ENCODE results near the gene ZNHIT6. TPM values are rescaled to one million over a fixed set of nuclear protein-coding genes. Genes with fewer than 3 reads are reported as not detected.

The ZNHIT6 gene
- 56.2 TPM for total RNA-seq (2021; ENCODE audit: unreplicated experiment)
- 38.7 TPM for polyA plus RNA-seq (2012; ENCODE audit: insufficient read length)
- Bru-seq, nascent RNA: percentile 96 among the genes with signal in this experiment
- BruChase-seq, experiment 1, labeled RNA remaining after a 2-hour chase: percentile 95 among the genes with signal in this experiment
- BruChase-seq, experiment 2, labeled RNA remaining after a 6-hour chase: percentile 93 among the genes with signal in this experiment
- long read RNA-seq, transcript ZNHIT6-201 (10 exons, 2,797 nt): major isoform, 108 of 139 reads
- long read RNA-seq, partial matches to known transcripts: 4 of 139 reads
- long read RNA-seq, other reads (novel, unspliced or antisense): 27 of 139 reads

- in situ Hi-C loops (cut with HindIII; ENCODE audit: low pct_unique_long_range_greater_than_20kb, low sequenced_read_pairs): no loop called here
- ATAC-seq (peak; percentile 97), DNase-seq (ENCODE audit: low read depth, low spot score) (peak; percentile 98)
- TF ChIP-seq POLR2AphosphoS5 (IDR thresholded peaks at IDR 0.05; ENCODE audit: low read depth, low read length) (peak; percentile 97), TCF7L2 (IDR thresholded peaks at IDR 0.05; ENCODE audit: low read depth, low read length) (no peak), CTCF (IDR thresholded peaks at IDR 0.05) (peak; percentile 57), SIN3A (IDR thresholded peaks at IDR 0.05; ENCODE audit: borderline replicate concordance, insufficient read depth, low read depth, low read length) (peak; percentile 94), REST (IDR thresholded peaks at IDR 0.05; ENCODE audit: insufficient read depth in 1 of 2, low read depth in 2 of 2, low read length in 1 of 2) (peak in 1 of 2 experiments; percentile 13; a peak in 1 of 4 replicates)
- intact Hi-C loops (cut with micrococcal nuclease; ENCODE audit: unreplicated experiment): loop anchor here (2.0 to 10.0 kb wide), 4 partner anchors 144 to 447 kb away; partner anchors contain the start of gene COL24A1
- peak within 1 kb of the TSS; percentile 96 for H3K27ac ChIP-seq (ENCODE audit: low read length)
- no TSS peak for BruUV-seq (replicated peaks)
- CTCF ChIA-PET: interaction anchor here (0.5 to 1.6 kb wide), 16 partner anchors 11 to 1226 kb away, joined by 3 to 12 read pairs (median 4); partner anchors contain the start of gene BCL10
- H3K4me3 ChIP-seq (ENCODE audit: low read depth in 2 of 2, low read length in 2 of 2): peak within 1 kb of the TSS; percentile 57 to 76
- peaks cover 18% of the 10 kb centered on the region for H3K4me1 ChIP-seq (ENCODE audit: control insufficient read depth, insufficient read depth, low read length)
- no peaks in the 10 kb centered on the region for H3K27me3 ChIP-seq (ENCODE audit: control insufficient read depth, insufficient read depth, low read length)
- POLR2A ChIA-PET: interaction anchor here (0.6 to 1.0 kb wide), 4 partner anchors 11 to 432 kb away, joined by 3 to 6 read pairs (median 4); partner anchors contain the start of gene BCL10
- peaks cover 25% of the 10 kb centered on the region for H3K36me3 ChIP-seq (ENCODE audit: control insufficient read depth, insufficient read depth, low read length)
- no peaks in the 10 kb centered on the region for H3K9me3 ChIP-seq (ENCODE audit: control insufficient read depth, insufficient read depth, low read depth, low read length)
These were observed at the start of gene ZNHIT6 for GRCh38 chr1:85707990-85708828. TSS of gene ZNHIT6 (minus strand) at chr1:85708433. CDS start at chr1:85708284, 149 bp downstream.

- no peak for TF ChIP-seq POLR2AphosphoS5 (IDR thresholded peaks at IDR 0.05; ENCODE audit: low read depth, low read length)
- DNase-seq (ENCODE audit: low read depth, low spot score) (no peak), ATAC-seq (no peak)
- intact Hi-C loops (cut with micrococcal nuclease; ENCODE audit: unreplicated experiment): no loop called here
- H3K27me3 ChIP-seq (ENCODE audit: control insufficient read depth, insufficient read depth, low read length): no peaks in the 10 kb centered on the region
- no TSS peak for BruUV-seq (replicated peaks)
- H3K4me3 ChIP-seq (ENCODE audit: low read depth in 2 of 2, low read length in 2 of 2): no peak overlapping the region
- no peaks in the 10 kb centered on the region for H3K36me3 ChIP-seq (ENCODE audit: control insufficient read depth, insufficient read depth, low read length)
- ChIA-PET POLR2A (no interaction called here), CTCF (no interaction called here)
- H3K9me3 ChIP-seq (ENCODE audit: control insufficient read depth, insufficient read depth, low read depth, low read length): peaks cover 3% of the 10 kb centered on the region
- no peak overlapping the region for H3K27ac ChIP-seq (ENCODE audit: low read length)
- H3K4me1 ChIP-seq (ENCODE audit: control insufficient read depth, insufficient read depth, low read length): no peaks in the 10 kb centered on the region
- in situ Hi-C loops (cut with HindIII; ENCODE audit: low pct_unique_long_range_greater_than_20kb, low sequenced_read_pairs): no loop called here
These were observed 48.6 kb upstream of the ZNHIT6 start for GRCh38 chr1:85756864-85757263.
